GM10266 (cell line): ENCODE results near the gene NCOA4.
"Not testable (repeated sequence)": the region's sequence is repeated elsewhere in the genome, so short reads cannot be mapped to it uniquely, and the experiment has no call there.

Source experiments
- DNase-seq: peaks from one replicate; pipeline ENCODE4 v3.0.0; 2012; ENCODE audit errors: extremely low spot score
- TF ChIP-seq, protein P1 (sequence below): IDR thresholded peaks from 2 replicates; pipeline ENCODE4 v1.5.1; 2012; ENCODE audit warnings: mild to moderate bottlenecking, low read depth; ENCODE audit not compliant: control insufficient read depth, insufficient read depth; ENCODE audit errors: missing control alignments

Gene NCOA4

DNA sequence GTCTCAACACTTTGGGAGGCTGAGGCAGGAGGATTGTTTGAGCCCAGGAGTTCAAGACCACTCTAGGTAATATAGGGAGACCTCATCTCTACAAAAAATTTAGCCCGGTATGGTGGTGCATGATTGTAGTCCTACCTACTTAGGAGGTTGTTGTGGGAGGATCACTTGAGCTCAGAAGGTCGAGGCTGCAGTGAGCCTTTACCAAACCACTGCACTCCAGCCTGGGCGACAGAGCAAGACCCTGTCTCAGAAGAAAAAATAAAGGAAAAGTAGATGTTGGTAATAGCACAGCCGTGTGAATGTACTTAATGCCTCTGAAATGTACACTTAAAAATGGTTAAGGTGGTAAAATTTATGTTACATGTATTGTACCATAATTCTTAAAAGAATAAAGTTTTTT, 32.9 kb downstream of the NCOA4 start:
- TF ChIP-seq, protein P1, sequence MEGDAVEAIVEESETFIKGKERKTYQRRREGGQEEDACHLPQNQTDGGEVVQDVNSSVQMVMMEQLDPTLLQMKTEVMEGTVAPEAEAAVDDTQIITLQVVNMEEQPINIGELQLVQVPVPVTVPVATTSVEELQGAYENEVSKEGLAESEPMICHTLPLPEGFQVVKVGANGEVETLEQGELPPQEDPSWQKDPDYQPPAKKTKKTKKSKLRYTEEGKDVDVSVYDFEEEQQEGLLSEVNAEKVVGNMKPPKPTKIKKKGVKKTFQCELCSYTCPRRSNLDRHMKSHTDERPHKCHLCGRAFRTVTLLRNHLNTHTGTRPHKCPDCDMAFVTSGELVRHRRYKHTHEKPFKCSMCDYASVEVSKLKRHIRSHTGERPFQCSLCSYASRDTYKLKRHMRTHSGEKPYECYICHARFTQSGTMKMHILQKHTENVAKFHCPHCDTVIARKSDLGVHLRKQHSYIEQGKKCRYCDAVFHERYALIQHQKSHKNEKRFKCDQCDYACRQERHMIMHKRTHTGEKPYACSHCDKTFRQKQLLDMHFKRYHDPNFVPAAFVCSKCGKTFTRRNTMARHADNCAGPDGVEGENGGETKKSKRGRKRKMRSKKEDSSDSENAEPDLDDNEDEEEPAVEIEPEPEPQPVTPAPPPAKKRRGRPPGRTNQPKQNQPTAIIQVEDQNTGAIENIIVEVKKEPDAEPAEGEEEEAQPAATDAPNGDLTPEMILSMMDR, result no peak
- DNase-seq, result no peak

DNA sequence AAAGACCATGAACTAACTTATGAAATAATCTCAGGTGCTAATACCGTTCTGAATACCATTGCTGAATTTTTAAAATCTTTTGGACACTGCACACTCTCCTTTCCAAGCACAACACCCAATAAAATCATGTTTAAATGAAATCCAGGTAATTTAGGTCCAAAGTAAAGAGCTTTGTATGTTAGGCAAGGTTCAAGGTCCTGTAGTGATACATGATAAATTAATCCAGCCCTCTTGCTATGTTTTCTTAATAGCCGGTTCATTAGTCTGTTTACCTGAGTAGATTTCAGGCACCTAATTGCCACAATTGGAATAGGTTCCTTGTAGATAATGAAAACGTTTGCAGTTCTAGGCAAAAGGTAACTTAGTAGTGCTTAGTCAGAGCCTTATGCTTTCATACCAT, 44.8 kb downstream of the NCOA4 start:
- not testable (repeated sequence) for DNase-seq

DNA sequence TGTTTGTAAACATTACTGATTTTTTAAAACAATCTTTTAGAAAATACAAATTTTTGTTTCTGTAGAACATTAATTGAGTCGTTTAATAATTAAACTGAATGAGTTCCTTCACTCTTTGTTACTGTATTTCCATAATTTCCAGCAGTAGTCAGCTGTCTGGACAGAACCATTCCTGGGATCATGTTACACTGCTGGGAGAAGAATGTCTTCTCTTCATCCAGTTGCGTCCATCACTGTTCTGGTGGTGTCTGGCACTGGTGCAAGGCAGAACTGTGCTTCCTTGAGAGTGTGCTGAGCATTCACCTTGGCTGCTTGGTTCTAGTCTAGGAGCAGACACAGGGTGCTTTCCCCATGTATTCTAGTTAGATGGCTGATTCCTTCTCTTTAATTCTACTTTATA, 46.0 kb downstream of the NCOA4 start:
- DNase-seq, result not testable (repeated sequence)

DNA sequence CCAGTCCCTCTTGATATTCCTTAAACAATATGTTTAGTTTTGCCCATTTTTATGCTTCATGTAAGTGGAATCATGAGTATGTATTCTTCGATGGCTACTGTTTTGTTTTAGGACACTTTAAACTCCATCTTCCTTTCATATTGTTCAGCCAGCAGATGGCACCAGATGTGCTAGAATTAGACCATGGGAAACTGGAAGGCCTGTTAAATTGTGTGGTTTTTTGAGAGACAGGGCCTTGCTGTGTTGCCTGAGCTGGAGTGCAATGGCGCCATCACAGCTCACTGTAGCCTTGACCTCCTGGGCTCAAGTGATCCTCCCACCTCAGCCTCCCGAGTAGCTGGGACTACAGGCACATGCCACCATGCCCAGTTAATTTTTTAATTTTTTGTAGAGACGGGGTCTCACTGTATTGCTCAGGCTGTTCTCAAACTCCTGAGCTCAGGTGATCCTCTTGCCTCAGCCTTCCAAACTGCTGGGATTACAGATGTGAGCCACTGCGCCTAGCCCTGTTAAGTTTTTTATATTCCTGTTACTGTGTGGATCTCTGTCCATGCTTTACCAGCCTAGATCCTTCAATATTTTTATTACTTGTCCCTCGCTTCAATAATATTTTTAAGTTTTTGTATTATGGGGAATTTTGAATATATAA, 46.8 kb downstream of the NCOA4 start:
- TF ChIP-seq, protein P1, result peak; percentile 37
- not testable (repeated sequence) for DNase-seq

DNA sequence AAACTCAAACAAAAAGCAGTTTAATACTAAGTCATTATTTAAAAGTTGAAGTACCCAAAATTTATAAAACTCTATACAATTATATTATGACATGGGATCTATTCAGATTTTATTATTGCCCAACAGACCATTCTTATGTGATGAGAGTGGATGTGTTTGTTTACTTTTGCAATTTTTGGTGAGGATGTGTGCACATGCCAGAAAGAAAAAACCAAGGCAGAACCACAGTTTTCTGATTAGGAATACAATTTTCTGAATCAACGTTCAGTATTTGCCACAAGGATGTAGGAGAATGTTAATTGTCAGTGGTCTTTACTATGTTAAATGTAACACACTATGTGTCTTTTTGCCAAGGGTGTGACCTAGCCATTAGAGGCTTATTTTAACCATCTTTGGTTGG, 49.1 kb downstream of the NCOA4 start:
- DNase-seq, result not testable (repeated sequence)

DNA sequence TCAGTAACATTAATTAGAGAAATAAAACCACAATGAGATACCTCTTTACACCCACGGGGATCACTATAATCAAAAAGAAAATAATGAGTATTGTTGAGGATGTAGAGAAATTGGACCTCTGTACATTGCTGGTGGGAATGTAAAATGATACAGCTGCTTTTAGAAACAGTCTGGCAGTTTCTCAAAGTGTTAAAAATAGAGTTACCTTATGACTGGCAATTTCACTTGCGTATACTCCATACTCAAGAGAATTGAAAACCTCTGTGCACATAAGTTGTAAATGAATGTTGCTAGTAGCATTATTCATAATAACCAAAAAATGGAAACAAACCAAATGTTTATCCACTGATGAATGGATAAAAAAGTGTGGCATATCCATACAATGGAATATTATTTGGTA, 51.9 kb downstream of the NCOA4 start:
- DNase-seq, result not testable (repeated sequence)

DNA sequence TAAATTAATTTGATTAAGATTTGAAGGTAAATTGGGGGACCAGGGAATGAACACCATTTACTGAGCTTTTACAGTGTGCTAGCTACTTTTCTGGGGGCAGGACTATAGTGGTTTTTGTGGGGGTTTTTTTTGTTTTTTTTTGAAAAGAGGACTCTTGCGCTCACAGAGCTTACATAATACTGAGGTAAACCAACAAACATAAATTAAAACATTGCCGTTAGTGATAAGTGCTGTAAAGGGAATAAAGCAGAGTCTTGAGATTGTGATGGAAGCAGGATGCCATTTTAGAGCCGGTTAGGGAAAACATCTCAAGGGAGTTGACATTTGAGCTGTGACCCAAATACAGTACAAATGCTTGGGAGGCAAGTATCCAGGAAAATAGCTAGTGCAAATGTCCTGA, 56.4 kb downstream of the NCOA4 start:
- DNase-seq, result not testable (repeated sequence)

DNA sequence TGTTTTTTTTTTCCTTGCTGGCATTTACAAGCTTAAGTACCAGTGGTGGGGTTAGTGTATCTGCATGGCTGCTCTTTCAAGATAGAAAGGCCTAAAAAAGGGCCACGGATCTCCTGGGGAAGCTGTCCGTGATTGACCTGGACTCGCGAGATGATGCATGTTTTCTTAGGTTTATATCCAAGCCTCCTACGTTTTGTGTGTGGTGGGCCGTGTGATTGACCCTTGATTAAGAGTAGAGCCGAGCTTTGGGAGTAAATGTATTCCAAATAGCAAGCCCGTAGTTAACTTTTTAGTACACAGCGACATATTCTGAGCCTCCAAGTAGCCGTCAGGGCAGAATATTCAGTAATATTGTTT, 57.6 kb downstream of the NCOA4 start:
- DNase-seq, result not testable (repeated sequence)

DNA sequence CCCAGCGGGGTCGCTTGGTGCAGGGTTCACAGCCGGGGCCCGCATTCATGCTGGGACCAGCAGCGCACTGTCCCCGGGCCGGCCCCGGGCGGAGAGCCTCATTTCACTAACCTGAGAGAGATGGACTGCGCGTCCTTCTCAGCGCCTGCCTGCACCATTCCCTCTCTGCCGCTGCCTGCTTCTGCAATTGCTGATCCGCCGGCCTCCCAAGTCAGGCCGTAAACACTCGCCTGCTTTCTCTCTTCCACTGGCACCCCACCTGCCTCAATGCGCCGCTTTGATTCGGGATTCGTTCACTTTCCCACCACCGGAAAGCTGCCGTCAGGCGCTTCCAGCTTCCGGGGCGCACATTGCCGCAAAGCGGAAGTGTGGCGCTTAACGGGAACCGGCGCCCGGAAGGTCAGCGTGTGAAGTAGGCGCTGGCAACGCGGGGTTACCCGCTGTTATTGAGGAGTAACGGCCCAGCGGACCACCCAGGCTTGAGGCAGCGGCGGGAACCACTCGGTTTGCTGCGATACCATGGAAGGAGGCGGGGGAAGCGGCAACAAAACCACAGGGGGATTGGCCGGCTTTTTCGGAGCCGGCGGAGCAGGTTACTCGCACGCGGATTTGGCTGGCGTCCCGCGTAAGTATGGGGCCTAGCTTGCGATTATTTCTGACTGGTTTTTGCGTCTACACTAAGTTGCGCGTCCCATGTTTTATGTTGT, 58.2 kb downstream of the NCOA4 start, which contains the start of gene TIMM23:
TIMM23 (plus strand) TSS at position 384 of the 707 bp plus-strand sequence; CDS start at position 520, 136 bp downstream.
- DNase-seq, result peak; percentile 32

DNA sequence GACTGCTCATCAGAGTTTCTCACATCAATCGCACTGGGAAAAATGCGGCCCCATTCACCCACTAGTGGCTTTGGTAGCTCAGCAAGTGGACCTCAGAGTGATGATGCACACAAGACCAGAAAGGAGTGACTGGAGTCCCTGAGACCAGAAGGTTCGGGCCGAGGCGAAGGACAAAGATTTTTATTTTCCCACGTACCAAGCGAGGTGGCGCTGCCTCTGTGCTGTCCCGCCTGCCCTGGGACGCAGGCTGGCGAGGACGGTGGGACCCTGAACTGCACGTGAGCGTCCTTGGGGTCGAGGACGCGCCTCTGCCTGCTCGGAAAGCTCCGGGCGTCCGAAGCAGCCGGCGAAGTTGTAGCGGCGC, 58.7 kb downstream of the NCOA4 start:
- not testable (repeated sequence) for DNase-seq

DNA sequence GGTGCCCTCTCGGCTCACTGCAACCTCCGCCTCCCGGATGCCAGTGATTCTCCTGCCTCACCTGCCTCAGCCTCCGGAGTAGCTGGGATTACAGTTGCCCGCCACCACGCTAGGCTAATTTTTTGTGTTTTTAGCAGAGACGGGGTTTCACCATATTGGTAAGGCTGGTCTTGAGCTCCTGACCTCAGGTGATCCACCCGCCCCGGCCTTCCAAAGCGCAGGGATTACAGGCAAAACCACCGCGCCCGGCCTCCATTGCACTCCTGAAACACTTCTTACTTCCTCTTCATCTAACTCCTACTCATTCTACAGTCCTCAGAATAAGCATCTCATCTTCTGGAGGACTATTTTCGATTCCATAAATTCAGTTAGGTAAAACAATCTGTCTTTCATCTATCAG, 59.4 kb downstream of the NCOA4 start:
- DNase-seq, result not testable (repeated sequence)

DNA sequence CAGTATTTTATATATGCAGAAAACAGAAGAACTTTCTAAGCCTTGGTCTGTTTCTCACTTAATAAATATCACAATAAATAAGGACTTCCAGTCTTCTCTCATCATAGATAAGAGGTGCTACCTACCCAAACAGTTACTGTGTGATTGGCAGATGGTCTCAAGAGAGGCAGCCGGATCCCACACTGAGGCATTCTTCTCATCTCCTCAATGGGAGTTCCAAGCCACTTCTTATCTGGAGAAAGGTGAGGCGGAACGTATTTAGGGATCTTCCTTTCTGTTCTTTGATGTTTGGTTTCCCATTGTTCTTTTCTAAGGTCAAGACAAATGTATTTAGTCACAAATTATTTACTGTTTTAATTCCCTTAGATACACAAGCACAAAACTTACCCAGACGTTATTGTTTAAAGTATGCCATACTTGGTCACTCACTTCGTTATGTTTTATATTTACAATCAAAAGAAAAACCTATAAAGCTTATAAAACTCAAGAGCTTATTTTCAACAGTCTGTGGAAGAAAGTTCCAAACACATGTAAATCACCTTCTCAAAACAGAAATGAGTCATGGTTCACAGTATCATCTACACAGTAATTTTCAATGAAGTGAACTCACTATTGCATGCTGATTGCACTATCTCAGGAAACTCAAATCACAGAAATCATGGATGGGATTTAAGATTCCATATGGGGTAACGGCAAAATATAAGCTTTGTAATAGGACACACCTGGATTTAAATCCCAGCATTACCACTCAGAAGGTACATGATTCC, 67.6 kb downstream of the NCOA4 start:
- not testable (repeated sequence) for DNase-seq

DNA sequence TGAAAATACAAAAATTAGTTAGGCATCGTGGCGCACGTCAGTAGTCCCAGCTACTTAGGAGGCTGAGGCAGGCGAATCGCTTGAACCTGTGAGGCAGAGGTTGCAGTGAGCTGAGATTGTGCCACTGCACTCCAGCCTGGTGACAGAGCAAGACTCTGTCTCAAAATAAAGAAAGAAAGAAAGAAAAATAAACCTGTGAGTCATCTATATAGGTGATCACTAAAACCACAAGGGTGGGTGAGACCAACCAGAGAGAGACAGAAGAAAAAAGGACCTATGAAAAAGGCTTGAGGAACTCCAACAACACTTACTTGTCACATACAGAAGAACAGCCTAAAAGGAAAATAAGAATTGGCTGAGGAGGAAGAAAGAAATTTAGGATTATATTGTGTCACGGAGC, 72.5 kb downstream of the NCOA4 start:
- not testable (repeated sequence) for DNase-seq

DNA sequence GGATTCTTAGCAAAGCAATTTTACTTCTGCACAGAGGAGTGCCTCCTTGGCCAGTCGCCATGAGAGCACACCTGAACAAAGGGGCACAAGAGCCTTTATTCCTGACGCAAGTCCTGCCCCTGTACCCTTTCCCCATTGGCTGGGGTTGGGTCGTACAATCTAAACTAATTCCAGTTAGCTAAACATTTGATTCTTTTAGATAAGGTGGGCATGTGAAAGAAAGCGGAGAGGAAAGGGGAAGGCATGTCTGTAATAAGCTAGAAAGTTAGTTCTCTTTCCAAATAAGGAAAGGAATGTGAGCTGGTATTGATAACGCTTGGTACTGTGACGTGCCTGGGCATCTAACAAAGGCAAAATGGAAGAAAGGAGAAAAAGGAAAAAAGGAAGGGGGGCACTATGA, 73.8 kb downstream of the NCOA4 start:
- not testable (repeated sequence) for DNase-seq
